ENCODE measurements around the gene ATOH8.

GRCh38 chr2:85787282-85787980, 33.6 kb downstream of the ATOH8 start:
- TF ChIP-seq CTCF (optimal IDR thresholded peaks at IDR 0.05 in 1 of 3, IDR thresholded peaks at IDR 0.05 in 1 of 3, conservative IDR thresholded peaks at IDR 0.05 in 1 of 3; ENCODE audit: extremely low read depth in 1 of 3, insufficient read depth in 2 of 3, low read length in 3 of 3), result no peak
- no peak for TF ChIP-seq EZH2 (IDR thresholded peaks at IDR 0.05; ENCODE audit: low read length)
